ENCODE data around the gene CDHR1.
"Not testable (repeated sequence)": the region's sequence is repeated elsewhere in the genome, so short reads cannot be mapped to it uniquely, and the experiment has no call there.

DNA sequence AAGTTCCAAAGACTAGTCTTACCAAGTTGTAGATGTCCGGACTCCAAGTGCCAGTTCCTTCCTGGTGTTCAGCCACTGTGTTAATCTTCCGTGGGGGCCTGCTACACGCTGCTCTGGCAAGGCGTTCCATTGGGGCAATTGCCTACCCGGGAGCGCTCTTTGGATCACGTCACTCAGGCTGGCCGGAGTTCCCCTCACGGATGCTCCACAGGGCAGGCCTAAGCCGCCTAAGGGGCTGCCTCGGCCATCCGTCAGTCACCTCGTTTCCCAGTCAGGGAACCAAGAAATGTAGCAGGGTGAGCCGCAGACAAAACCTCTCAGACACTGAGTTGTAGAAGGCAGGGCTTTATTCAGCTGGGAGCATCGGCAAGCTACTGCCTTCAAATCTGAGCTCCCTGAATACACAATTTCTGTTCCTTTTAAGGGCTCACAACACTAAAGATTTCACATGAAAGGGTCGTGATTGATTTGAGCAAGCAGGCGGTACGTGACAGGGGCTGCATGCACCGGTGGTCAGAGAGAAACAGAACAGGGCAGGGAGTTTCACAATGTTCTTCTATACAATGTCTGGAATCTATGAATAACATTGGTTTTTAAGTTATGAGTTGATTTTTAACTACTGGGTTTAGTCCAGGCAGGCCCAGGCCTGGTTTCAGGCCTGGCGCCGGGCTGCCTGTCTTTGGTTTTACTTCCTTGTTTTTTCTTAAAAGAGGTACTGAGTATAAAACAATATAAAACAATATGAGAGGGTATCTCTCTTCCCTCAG, 22.5 kb upstream of the CDHR1 start:
- TF ChIP-seq POLR2AphosphoS5 (IDR thresholded peaks at IDR 0.05; ENCODE audit: low read depth); EZH2 (IDR thresholded peaks at IDR 0.05; ENCODE audit: low read depth, unreplicated experiment): not testable (repeated sequence)
- TF ChIP-seq, protein P1, sequence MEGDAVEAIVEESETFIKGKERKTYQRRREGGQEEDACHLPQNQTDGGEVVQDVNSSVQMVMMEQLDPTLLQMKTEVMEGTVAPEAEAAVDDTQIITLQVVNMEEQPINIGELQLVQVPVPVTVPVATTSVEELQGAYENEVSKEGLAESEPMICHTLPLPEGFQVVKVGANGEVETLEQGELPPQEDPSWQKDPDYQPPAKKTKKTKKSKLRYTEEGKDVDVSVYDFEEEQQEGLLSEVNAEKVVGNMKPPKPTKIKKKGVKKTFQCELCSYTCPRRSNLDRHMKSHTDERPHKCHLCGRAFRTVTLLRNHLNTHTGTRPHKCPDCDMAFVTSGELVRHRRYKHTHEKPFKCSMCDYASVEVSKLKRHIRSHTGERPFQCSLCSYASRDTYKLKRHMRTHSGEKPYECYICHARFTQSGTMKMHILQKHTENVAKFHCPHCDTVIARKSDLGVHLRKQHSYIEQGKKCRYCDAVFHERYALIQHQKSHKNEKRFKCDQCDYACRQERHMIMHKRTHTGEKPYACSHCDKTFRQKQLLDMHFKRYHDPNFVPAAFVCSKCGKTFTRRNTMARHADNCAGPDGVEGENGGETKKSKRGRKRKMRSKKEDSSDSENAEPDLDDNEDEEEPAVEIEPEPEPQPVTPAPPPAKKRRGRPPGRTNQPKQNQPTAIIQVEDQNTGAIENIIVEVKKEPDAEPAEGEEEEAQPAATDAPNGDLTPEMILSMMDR (conservative IDR thresholded peaks at IDR 0.05; ENCODE audit: low read depth in 2 of 2) = not testable (repeated sequence)
- TF ChIP-seq, protein P2, sequence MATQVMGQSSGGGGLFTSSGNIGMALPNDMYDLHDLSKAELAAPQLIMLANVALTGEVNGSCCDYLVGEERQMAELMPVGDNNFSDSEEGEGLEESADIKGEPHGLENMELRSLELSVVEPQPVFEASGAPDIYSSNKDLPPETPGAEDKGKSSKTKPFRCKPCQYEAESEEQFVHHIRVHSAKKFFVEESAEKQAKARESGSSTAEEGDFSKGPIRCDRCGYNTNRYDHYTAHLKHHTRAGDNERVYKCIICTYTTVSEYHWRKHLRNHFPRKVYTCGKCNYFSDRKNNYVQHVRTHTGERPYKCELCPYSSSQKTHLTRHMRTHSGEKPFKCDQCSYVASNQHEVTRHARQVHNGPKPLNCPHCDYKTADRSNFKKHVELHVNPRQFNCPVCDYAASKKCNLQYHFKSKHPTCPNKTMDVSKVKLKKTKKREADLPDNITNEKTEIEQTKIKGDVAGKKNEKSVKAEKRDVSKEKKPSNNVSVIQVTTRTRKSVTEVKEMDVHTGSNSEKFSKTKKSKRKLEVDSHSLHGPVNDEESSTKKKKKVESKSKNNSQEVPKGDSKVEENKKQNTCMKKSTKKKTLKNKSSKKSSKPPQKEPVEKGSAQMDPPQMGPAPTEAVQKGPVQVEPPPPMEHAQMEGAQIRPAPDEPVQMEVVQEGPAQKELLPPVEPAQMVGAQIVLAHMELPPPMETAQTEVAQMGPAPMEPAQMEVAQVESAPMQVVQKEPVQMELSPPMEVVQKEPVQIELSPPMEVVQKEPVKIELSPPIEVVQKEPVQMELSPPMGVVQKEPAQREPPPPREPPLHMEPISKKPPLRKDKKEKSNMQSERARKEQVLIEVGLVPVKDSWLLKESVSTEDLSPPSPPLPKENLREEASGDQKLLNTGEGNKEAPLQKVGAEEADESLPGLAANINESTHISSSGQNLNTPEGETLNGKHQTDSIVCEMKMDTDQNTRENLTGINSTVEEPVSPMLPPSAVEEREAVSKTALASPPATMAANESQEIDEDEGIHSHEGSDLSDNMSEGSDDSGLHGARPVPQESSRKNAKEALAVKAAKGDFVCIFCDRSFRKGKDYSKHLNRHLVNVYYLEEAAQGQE (IDR thresholded peaks at IDR 0.05; ENCODE audit: unreplicated experiment) = not testable (repeated sequence)
- TF ChIP-seq, protein P3, sequence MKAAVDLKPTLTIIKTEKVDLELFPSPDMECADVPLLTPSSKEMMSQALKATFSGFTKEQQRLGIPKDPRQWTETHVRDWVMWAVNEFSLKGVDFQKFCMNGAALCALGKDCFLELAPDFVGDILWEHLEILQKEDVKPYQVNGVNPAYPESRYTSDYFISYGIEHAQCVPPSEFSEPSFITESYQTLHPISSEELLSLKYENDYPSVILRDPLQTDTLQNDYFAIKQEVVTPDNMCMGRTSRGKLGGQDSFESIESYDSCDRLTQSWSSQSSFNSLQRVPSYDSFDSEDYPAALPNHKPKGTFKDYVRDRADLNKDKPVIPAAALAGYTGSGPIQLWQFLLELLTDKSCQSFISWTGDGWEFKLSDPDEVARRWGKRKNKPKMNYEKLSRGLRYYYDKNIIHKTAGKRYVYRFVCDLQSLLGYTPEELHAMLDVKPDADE (IDR thresholded peaks at IDR 0.05) = not testable (repeated sequence)

Measured in GM23338 (cell line).